Body of pancreas (tissue), 4 donors: ENCODE data around the gene PRRC2B.

Source experiments
- POLR2A ChIP-seq, 3 donors: fragments of 450-650 bp; IDR thresholded peaks; one replicate each; pipeline ENCODE4 v1.6.1; 2016; ENCODE audit warnings: antibody characterized with exemption in 3 of 3, mild to moderate bottlenecking in 2 of 3
- TF ChIP-seq, protein P1 (sequence below), 7 experiments: fragments of 450-650 bp in 4 of 7; fragments of 200-600 bp in 3 of 7; sonication (generic) in 3 of 7; IDR thresholded peaks; one replicate each; pipeline ENCODE4 v1.5.1; 2016 to 2019; ENCODE audit warnings: antibody characterized with exemption in 7 of 7

DNA sequence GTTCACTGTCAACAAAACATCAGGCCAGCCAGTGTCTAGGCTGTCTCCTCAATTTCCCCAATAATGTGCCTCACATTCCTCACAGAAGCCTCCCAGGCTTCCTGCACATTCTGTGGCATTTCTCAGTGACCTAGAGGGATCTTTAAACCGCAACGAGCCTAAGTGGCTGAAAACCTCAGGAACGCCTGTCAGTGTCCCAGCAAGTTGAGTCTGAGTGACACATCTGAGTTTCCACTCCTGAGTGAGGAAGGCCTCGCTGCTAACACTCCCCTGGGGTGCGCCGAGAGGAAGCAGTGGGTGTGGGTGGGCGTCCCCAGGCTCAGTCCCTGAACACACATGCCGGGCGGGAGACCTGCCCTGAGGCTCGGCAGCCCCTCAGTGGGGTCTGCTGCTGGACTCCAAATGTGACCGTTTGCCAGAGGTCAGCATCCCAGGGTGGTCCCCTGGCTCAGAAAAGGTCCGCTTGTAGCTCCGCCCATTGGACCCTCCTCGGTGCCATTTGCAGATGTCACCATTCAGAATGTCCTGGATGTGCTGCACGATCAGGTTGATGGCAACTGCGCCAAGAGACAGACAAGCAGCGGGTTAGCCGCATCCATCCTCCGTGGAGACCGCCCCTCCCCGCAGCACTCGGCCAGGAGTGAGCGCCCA lies 130.9 kb downstream of the PRRC2B start:
- no peak for TF ChIP-seq POLR2A (IDR thresholded peaks at IDR 0.05)
- TF ChIP-seq, protein P1, sequence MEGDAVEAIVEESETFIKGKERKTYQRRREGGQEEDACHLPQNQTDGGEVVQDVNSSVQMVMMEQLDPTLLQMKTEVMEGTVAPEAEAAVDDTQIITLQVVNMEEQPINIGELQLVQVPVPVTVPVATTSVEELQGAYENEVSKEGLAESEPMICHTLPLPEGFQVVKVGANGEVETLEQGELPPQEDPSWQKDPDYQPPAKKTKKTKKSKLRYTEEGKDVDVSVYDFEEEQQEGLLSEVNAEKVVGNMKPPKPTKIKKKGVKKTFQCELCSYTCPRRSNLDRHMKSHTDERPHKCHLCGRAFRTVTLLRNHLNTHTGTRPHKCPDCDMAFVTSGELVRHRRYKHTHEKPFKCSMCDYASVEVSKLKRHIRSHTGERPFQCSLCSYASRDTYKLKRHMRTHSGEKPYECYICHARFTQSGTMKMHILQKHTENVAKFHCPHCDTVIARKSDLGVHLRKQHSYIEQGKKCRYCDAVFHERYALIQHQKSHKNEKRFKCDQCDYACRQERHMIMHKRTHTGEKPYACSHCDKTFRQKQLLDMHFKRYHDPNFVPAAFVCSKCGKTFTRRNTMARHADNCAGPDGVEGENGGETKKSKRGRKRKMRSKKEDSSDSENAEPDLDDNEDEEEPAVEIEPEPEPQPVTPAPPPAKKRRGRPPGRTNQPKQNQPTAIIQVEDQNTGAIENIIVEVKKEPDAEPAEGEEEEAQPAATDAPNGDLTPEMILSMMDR (IDR thresholded peaks at IDR 0.05), result no peak
